ENCODE results near the gene TTLL8.

TTLL8 gene

DNA sequence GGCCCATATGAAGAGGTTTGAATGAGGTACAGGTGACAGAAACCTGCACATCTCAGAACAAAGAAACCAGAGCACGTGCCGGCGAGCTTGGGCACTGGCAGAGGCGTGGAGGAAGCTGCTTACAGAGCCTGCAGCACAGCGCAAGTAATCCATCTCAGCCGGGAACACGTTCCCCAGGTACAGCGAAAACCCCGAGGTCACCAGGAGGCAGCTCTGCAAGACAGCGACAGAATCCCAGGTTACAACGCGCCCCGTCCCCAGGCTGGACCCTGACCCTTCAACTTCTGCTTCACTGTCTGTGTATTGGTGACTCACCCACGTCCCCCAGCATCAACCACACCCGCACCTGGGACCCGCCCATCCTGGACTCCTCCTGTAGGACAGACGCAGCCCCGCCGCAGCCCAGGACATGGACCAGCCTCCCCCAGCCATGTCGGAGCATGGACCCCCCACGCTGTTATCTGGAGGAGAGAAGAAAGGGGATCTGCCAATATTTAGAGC lies 24.9 kb upstream of the TTLL8 start:
- no peak for DNase-seq (ENCODE audit: low read depth)

DNA sequence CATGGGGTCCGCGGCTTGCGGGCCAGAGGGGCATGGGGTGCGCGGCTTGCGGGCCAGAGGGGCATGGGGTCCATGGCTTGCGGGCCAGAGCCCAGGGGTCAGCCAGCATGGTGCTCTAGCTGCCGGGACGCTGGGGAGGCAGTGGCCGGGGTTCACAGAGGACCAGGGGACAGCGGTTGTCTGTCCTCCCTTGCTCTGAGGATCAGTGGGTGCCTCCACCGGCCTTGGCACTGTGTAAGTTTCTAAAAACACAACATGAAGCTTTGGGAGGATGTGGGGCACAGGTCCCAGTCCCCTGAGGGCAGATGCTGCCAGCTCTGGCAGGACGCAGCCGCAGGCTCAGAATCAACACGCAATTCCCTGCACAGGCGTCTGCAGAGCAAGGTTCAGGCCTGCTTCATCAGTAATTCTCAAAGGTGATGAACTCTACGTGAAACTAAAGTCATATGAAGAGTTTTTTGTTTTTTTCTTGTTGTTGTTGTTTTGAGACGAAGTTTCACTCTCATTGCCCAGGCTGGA lies 24.2 kb upstream of the TTLL8 start:
- DNase-seq (ENCODE audit: low read depth), result no peak

DNA sequence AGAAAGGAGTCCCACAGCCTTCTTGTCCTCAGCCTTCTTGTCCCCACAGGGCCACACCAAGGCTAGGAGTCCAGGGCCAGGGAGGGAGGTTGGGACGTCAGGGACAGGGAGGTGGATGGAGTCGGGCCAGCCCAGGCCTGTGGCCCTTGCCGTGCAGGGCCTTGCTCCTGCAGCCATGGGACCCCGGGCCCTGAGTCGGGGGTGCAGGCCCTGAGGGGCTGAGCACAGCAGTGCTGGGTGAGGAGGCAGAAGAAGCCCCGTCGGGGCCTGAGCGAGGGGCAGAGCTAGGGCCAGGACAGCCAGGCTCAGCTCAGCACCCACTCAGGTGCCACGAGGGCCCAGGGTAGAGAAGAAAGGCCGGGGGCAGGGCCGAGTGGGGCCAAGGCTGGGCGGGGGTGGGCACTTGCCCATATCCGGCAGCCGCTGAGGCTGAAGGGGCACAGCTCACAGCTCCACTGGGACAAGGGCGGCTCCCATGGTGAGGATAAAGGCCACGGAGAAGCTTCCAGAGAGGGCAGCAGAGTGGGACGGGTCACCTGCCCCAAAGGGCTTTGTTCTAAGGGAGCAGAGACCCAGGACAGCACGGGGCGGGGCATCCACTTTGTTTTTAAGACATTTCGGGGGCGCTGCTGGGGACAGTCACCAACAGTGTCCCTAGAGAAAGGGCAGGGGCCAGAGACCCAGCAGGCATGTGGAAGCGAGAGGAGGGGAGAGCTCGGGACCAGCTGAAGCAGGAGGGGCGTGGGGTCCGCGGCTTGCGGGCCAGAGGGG lies 23.5 kb upstream of the TTLL8 start:
- no peak for DNase-seq (ENCODE audit: low read depth)

DNA sequence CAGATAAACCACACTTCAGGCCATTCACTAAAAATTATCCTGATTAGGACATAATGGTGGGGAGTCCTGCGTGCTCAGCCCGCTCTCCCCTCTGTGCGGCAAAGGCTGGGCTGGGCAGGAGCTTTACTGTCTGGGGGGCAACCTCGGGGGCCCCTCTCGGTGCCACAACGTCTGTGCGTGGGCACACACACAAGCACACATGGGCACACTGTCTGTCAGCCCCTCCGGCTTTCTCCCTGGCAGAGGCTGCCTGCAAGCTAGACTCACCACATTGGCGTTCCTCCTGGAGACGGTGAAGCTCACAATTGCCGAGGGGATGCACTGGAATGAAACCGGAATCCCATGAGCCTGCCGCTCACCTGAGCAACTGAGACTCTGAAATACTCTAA lies 22.0 kb upstream of the TTLL8 start:
- DNase-seq (ENCODE audit: low read depth), result no peak

DNA sequence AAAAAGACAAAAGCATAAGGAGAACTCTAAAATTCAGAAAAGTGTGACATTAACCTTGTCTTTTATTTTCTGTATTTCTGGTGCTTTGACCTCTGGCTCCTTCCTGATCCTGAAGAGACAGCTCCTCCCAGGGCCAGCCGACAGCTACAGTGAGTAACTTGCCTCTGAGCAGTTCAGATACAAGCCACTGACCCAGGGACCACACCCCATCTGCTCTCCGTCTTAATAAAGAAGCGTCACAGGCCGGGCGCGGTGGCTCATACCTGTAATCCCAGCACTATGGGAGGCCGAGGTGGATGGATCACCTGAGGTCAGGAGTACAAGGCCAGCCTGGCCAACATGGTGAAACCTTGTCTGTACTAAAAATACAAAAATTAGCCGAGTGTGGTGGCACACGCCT lies 20.7 kb upstream of the TTLL8 start:
- DNase-seq (ENCODE audit: low read depth), result no peak

DNA sequence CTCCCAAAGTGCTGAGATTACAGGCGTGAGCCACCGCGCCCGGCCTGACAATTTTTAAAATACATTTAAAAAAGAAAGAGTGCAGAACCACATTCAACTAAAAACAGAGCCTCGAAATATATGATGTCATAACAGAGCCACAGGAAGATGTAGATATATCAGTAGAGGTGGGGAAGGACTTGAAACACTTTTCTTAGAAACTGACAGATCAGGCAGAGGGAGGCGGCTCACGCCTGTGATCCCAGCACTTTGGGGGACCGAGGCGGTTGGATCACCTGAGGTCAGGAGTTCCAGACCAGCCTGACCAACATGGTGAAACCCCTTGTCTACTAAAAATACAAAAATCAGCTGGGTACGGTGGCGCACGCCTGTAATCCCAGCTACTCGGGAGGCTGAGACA lies 20.1 kb upstream of the TTLL8 start:
- no peak for DNase-seq (ENCODE audit: low read depth)

DNA sequence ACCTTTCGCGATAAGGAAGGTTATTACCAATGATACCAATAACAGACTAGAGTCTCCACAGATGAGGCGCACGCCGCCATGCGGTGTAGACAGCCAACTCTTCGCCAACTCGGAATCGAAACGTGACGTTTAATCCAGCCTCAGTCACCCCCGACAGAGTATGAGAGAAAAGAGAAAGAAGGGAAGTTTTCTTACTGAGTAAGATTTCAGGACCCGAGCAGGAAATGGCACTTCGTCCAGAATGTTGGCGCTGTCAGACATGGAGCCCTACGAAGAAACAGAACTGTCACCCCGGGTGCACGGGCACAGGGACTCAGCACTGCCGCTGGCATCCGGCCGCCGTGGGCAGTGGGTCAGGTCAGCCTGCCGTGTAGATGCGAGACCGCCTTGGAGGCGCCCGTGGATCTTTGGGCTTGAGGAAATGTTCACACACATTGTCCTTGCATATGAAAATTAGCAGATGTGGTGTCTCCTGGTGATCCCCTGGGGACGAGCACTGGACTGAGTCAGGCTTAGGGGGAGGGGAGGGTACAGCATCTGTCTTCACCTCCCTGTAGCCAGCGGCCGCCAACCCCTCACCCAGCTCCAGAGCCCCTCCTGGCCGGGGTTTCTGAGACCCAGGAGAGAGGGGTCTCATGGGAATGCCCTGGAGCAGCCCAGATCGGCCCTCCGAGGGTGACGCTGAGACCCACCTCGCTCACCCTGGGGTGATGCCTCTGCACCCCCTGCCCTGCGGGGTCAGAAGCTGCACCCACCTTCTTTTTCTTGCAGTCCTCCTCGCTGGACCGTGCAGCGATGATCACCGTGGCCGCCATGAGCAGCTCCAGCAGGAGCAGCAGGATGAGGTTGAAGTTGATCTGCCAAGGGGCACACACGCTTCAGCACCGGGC lies 18.8 kb upstream of the TTLL8 start:
- DNase-seq (ENCODE audit: low read depth), result no peak

DNA sequence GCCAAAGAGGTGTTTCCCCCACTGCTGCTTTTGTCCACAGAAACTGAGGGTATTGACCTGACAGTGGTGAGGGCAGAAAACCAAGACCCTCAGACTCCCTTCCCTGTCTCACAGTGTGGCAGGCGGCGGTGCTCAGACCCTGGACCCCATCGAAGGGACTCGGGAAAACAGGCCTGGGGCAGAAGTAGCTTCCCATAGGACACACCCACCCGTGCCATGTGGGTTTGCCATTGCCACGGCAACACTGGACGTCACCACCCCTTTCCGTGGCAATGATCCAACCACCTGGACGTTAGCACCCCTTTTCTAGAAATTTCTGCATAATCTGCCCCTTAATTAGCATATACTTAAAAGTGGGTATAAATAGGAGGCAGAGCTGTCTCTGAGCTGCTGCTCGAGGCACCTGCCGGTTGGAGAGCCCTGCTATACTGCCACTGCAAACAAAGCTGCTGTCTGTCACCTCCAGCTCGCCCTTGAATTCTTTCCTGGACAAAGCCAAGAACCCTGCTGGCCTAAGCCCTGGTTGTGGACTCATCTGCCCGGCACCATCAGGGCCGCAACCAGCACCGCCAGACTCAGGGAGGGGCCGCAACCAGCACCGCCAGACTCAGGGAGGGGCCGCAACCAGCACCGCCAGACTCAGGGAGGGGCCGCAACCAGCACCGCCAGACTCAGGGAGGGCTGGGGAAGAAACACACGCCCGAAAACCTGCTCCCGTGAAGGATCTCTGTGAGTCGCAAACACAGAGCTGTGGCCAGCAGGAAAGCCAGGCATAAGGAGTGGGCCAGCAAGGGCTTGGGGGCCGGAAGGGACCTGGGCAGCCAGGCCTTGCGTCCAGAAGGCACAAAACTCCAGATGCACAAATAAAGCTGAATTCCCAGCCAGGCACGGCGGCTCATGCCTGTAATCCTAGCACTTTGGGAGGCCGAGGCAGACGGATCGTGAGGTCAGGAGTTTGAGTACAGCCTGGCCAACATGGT lies 16.7 kb upstream of the TTLL8 start:
- no peak for DNase-seq (ENCODE audit: low read depth)

DNA sequence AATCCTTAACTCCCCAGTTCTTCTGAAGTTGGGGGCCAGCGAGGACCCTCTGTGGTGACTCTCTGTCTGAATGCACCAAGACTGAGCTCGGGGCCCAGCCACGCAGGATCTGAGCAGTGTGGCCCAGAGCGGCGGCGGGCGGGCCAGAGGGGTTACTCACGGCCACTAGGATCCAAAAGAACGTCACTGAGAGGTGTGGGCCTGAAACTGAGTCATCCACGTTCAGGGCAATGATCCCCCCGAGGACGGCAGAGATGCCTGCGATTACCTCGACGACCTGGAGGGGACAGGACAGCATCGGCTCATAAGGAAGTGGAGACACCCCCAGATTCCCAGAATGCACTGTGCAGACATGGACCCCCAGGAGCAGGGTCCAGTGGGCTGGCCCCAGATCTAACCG lies 16.0 kb upstream of the TTLL8 start:
- DNase-seq (ENCODE audit: low read depth), result no peak

DNA sequence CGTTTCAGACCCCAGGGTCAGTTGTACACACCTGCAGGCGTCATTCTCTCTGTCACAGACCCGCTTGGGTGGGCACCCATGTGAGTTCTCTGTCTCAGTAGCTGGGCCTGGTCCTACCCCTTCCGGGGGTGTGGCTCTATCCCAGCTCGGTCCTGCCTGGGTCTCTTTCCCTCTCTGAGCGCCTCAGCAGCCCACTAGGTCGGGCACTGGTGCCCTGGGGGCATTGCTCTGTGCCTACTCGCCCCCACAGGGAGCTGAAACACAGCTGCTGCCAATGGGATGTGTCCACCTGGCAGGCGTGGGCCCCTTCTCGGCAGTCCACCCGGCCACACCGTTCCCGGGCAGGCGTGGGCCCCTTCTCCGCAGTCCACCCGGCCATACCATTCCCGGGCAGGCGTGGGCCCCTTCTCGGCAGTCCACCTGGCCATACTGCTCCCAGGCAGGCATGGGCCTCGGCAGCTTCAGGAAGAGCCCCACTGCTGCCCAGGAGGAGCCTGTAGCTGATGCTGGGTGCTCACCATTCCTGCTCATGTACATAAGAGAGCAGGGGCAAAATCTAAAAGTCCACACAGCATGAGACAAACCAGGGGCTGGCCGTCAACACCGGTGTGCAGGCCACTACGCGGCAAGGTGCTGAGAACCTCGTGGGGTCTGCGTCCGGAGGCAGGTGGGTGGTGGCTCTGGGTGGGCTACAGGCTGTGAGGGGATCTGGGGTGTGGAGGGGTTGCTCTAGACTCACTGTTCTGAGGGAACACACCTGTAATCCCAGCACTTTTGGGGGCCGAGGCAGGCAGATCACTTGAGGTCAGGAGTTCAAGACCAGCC lies 14.8 kb upstream of the TTLL8 start:
- DNase-seq (ENCODE audit: low read depth), result no peak

DNA sequence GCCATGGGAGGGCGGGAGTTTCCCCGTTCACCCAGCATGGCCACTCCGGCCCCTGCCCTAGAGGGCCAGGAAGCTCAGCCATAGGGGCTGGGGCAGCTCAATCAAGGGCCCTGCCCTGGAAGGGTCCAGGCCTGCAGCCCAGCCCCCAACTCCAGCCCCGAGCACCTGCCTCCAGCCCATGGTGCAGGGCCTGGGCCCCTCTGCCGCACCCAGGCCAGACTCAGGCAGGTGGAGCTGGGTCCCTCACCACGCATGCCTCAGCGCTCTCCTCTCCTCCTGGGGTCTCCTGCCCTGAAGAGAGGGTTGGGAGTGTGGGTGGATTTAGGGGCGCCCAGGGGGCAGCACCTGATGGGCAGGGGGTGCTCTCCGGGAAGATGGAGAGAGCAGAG lies 14.1 kb upstream of the TTLL8 start:
- DNase-seq (ENCODE audit: low read depth), result no peak

DNA sequence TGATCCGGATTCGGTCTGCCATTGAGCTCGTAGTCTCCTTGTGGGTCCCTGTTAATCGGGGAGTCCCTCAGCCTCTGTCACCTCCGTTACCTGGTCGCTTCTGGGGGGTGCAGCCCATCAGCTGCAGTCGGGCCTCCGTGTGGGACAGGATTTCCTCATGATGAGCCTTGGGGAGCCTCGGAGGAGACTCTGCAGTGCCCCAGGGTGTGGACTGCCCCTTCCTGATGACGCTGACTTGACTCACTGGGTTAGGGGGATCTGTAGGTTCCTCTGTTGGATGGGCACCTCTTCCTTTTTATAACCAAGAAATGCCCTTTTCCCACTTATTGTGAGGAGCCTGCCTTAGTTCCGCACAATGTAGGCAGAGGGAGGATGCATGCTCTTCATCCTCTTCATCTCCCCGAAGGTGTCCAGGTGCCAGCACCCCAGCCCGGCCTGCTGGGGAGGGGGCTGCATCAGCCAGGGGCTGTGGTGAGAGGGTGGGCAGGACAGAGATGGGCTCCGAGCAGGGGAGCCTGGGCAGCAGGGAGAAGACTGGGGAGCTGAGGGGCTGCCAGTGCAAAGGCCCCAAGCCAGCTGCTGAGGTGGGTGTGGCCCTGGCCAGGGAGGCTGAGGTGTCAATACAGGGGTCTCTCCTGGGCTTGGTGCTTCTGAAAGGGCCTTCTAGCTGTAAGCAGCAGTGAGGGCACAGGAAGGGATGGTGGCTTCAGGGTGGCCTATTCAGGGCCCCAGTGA lies 13.5 kb upstream of the TTLL8 start:
- DNase-seq (ENCODE audit: low read depth), result no peak

DNA sequence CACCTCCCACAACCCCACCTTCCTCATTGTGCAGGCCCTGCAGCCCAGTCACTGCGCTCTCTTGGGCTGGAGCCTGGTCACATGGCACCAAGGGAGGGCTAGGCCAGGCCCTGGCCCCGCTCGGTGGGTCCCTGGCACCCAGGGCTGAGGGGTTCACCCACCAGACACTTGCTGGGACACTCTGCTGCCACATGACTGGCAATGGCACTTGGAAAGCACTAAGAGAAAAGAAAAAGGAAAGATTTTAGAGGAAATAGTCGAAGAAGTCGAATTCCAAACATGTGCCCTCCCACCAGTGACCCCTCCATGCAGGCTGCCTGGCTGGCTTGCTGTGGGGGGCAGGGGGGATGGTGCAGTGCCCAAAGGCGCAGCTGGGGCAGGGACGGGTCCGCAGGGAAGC lies 12.3 kb upstream of the TTLL8 start:
- DNase-seq (ENCODE audit: low read depth), result no peak

DNA sequence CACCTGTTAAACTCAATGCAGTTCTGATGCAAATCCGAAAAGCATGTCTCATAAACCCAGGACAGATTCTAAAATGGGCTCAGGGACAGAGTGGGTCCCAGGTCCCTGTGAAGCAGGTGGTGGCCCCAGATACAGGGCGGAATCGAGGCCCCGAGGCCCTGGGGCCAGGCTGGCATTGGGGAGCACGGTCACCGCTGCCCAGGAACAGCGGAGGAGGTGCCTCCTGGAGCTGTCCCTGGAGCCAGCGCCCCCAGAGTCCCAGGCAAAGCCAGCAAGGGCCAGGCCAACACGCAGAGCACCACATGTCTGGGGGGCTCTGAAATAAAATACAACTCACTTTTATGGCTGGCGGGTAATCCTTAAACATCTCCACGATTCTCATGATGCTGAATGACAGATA lies 10.0 kb upstream of the TTLL8 start:
- no peak for DNase-seq (ENCODE audit: low read depth)

DNA sequence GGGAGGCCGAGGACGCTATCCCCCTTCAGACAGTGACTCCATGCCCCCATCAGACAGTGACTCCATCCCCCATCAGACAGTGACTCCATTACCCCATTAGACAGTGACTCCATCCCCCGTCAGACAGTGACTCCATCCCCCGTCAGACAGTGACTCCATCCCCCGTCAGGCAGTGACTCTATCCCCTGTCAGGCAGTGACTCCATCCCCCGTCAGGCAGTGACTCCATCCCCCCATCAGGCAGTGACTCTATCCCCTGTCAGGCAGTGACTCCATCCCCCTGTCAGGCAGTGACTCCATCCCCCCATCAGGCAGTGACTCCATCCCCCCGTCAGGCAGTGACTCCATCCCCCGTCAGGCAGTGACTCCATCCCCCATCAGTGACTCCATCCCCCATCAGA lies 9.1 kb upstream of the TTLL8 start:
- no peak for DNase-seq (ENCODE audit: low read depth)

DNA sequence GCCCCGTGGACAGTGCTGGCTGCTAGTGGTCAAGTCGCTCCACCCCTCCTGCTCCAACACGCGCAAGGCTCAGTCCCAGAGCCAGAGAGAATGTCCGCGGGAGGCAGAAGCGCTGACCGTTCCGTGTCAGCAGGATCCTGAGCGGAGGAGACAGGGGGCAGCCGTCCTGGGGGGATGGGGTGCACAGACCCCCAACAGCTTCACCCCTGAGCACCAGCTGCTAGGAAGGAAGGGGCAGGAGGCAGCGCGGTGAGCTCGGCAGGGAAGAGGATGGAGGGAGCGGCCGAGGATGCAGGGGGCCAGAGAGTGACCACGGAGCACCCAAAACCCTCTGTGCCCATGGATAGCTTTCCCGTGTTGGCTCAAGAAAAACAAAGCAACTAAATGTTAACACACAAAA lies 6.4 kb upstream of the TTLL8 start:
- no peak for DNase-seq (ENCODE audit: low read depth)

DNA sequence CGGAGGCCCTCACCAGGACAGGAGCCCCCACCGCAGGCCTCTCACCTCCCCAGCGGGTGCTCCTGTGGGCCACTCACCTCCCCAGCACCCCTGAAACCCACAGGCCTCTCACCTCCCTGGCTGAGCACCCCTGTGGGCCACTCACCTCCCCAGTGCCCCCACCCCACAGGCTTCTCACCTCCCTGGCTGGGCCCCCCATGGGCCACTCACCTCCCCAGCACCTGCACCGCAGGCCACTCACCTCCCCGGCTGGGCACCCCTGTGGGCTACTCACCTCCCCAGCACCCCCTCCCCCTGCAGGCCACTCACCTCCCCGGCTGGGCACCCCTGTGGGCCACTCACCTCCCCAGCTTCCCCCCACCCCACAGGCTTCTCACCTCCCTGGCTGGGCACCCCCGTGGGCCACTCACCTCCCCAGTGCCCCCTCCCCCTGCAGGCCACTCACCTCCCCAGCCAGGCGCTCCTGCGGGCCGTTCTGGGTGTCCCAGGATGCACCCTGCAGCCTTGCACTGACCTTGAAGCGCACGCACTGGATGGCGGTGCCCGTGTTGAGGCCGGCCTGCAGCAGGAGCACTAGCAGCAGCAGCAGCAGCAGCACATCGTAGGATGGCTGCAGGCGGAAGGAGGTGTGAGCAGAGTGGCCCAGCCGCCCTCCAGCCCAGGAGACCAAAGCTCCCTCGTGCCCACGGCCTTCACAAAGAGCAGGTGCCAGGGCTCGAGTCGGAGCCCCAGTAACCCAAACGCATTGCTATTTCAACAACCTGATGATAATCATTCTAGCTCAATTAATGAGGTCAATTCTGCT lies 5.7 kb upstream of the TTLL8 start:
- DNase-seq (ENCODE audit: low read depth), result no peak

DNA sequence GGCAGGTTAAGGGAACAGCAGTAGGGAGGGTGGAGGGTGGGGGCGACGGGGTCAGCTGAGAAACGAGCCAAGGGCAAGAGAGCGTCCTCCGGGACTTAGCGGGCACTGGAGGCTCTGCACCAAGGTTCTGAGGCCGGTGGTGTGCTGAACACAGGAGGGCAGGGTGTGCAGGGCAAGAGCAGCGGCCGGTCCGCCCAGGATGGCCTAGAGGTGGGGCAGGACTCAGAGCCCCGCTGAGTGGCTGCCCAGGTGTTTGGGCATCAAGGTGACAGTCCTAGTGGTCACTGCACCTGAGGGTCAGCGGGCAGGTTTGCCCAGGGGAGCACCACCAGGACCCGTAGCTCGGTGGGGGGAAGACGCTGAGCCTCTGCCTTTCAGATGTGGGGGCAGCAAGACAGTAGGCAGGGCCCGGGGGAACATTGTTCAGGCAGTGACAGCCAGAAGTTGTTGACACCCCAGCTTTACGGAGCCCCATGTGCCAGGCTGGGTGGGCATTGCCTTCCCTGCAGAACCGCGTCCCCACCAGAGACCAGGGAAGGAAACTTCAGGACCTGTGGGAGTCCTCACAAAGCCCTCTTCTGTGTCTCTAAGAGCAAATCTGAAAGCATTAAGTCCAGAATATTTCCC lies 4.5 kb upstream of the TTLL8 start:
- DNase-seq (ENCODE audit: low read depth), result no peak

DNA sequence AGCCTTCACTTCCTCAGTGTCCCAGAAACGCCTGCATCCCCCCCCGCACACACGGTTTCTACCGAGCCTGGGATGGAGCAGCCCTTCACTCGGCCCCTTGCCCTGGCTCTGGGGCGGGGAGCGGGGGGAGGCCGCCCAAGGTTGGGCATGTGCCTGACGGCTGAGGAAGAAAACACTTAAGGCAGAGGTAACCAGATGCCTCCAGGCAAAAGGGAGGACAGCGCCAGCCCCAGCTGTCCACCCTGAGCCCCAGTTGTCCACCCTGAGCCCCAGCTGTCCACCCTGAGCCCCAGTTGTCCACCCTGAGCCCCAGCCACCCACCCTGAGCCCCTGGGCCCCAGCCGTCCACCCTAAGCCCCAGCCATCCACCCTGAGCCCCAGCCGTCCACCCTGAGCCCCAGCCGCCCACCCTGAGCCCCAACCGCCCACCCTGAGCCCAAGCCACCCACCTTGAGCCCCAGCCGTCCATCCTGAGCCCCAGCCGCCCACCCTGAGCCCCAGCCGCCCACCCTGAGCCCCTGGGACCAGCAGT lies 3.8 kb upstream of the TTLL8 start:
- DNase-seq (ENCODE audit: low read depth), result no peak

All from activated T-cell treated with anti-CD3 and anti-CD28 coated beads for 48 hours (primary cell).